Liver (tissue), 3 donors: ENCODE data around the gene SPDEF.

Experiments
- EGR1 ChIP-seq, 2 donors: IDR thresholded peaks; 2 replicates each; pipeline ENCODE4 v1.6.1; 2016 to 2018; ENCODE audit warnings: antibody characterized with exemption in 2 of 2, low read depth in 2 of 2
- MAX ChIP-seq: IDR thresholded peaks from 2 replicates; pipeline ENCODE4 v1.6.1; 2016; ENCODE audit warnings: antibody characterized with exemption
- RAD21 ChIP-seq, 2 donors: IDR thresholded peaks; 2 replicates each; pipeline ENCODE4 v1.6.1; 2016; ENCODE audit warnings: antibody characterized with exemption in 2 of 2, mild to moderate bottlenecking in 2 of 2
- SP1 ChIP-seq: IDR thresholded peaks from 2 replicates; pipeline ENCODE4 v1.6.1; 2018; ENCODE audit warnings: antibody characterized with exemption, mild to moderate bottlenecking
- TF ChIP-seq, protein P1 (sequence below): fragments of 150-350 bp; IDR thresholded peaks from 2 replicates; pipeline ENCODE4 v1.5.1; 2017; ENCODE audit warnings: improper control_type of control experiment, low read depth, low read length; ENCODE audit not compliant: missing input control
- donor health status: healthy.
- donor health status: healthy.

- TF ChIP-seq, protein P1, sequence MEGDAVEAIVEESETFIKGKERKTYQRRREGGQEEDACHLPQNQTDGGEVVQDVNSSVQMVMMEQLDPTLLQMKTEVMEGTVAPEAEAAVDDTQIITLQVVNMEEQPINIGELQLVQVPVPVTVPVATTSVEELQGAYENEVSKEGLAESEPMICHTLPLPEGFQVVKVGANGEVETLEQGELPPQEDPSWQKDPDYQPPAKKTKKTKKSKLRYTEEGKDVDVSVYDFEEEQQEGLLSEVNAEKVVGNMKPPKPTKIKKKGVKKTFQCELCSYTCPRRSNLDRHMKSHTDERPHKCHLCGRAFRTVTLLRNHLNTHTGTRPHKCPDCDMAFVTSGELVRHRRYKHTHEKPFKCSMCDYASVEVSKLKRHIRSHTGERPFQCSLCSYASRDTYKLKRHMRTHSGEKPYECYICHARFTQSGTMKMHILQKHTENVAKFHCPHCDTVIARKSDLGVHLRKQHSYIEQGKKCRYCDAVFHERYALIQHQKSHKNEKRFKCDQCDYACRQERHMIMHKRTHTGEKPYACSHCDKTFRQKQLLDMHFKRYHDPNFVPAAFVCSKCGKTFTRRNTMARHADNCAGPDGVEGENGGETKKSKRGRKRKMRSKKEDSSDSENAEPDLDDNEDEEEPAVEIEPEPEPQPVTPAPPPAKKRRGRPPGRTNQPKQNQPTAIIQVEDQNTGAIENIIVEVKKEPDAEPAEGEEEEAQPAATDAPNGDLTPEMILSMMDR, result no peak
- TF ChIP-seq SP1, result no peak
- no peak for TF ChIP-seq RAD21 (IDR thresholded peaks at IDR 0.05)
- no peak for TF ChIP-seq EGR1 (IDR thresholded peaks at IDR 0.05; ENCODE audit: low read depth in 2 of 2)
- no peak for TF ChIP-seq MAX
Observed at GRCh38 chr6:34572585-34572984, 16.5 kb upstream of the SPDEF start.
